HEK293 (cell line): ENCODE results near the gene GIGYF1.

ENCODE experiments used
- AEBP2 ChIP-seq: fragments of 450-650 bp; formaldehyde crosslinking; IDR thresholded peaks from 2 replicates; pipeline ENCODE4 v1.5.1; 2016; ENCODE audit warnings: missing biosample characterization, missing genetic modification characterization, borderline replicate concordance
- GFI1B ChIP-seq: fragments of 450-650 bp; formaldehyde crosslinking; IDR thresholded peaks from 2 replicates; pipeline ENCODE4 v1.5.1; 2016; ENCODE audit warnings: missing biosample characterization, missing genetic modification characterization
- KLF9 ChIP-seq: fragments of 450-650 bp; formaldehyde crosslinking; IDR thresholded peaks from 2 replicates; pipeline ENCODE4 v1.5.1; 2016; ENCODE audit warnings: missing biosample characterization, missing genetic modification characterization, low read depth
- MZF1 ChIP-seq: fragments of 450-650 bp; formaldehyde crosslinking; IDR thresholded peaks from 2 replicates; pipeline ENCODE4 v1.5.1; 2017; ENCODE audit warnings: missing biosample characterization, missing genetic modification characterization, borderline replicate concordance
- OSR2 ChIP-seq: fragments of 450-650 bp; formaldehyde crosslinking; IDR thresholded peaks from 2 replicates; pipeline ENCODE4 v1.5.1; 2016; ENCODE audit warnings: missing biosample characterization, missing genetic modification characterization
- OVOL3 ChIP-seq: fragments of 450-650 bp; formaldehyde crosslinking; IDR thresholded peaks from 2 replicates; pipeline ENCODE4 v1.5.1; 2016; ENCODE audit warnings: missing biosample characterization, missing genetic modification characterization
- PRDM10 ChIP-seq: fragments of 450-650 bp; formaldehyde crosslinking; IDR thresholded peaks from 2 replicates; pipeline ENCODE4 v1.5.1; 2016; ENCODE audit warnings: missing biosample characterization, missing genetic modification characterization
- SP3 ChIP-seq: fragments of 450-650 bp; formaldehyde crosslinking; IDR thresholded peaks from 2 replicates; pipeline ENCODE4 v1.5.1; 2016; ENCODE audit warnings: missing biosample characterization, missing genetic modification characterization
- YY2 ChIP-seq: fragments of 450-650 bp; formaldehyde crosslinking; IDR thresholded peaks from 2 replicates; pipeline ENCODE4 v1.5.1; 2016; ENCODE audit warnings: missing biosample characterization, missing genetic modification characterization
- ZBTB1 ChIP-seq: fragments of 450-650 bp; formaldehyde crosslinking; IDR thresholded peaks from 2 replicates; pipeline ENCODE4 v1.5.1; 2016; ENCODE audit warnings: missing biosample characterization, missing genetic modification characterization
- ZBTB20 ChIP-seq: fragments of 450-650 bp; formaldehyde crosslinking; IDR thresholded peaks from 2 replicates; pipeline ENCODE4 v1.5.1; 2016; ENCODE audit warnings: missing biosample characterization, missing genetic modification characterization
- ZFP3 ChIP-seq: fragments of 450-650 bp; formaldehyde crosslinking; IDR thresholded peaks from 2 replicates; pipeline ENCODE4 v1.5.1; 2016; ENCODE audit warnings: low read depth, missing biosample characterization, missing genetic modification characterization
- ZFP37 ChIP-seq: fragments of 450-650 bp; formaldehyde crosslinking; IDR thresholded peaks from 2 replicates; pipeline ENCODE4 v1.5.1; 2016; ENCODE audit warnings: missing biosample characterization, missing genetic modification characterization
- ZNF157 ChIP-seq: fragments of 450-650 bp; formaldehyde crosslinking; IDR thresholded peaks from 2 replicates; pipeline ENCODE4 v1.5.1; 2016; ENCODE audit warnings: missing biosample characterization, missing genetic modification characterization
- ZNF2 ChIP-seq: fragments of 450-650 bp; formaldehyde crosslinking; IDR thresholded peaks from 2 replicates; pipeline ENCODE4 v1.5.1; 2016; ENCODE audit warnings: missing biosample characterization, missing genetic modification characterization
- ZNF211 ChIP-seq: fragments of 450-650 bp; formaldehyde crosslinking; IDR thresholded peaks from 2 replicates; pipeline ENCODE4 v1.5.1; 2016; ENCODE audit warnings: low read depth, missing biosample characterization, missing genetic modification characterization
- ZNF221 ChIP-seq: fragments of 450-650 bp; formaldehyde crosslinking; IDR thresholded peaks from 2 replicates; pipeline ENCODE4 v1.5.1; 2017; ENCODE audit warnings: missing biosample characterization, missing genetic modification characterization, borderline replicate concordance
- ZNF23 ChIP-seq: fragments of 450-650 bp; formaldehyde crosslinking; IDR thresholded peaks from 2 replicates; pipeline ENCODE4 v1.5.1; 2016; ENCODE audit warnings: missing biosample characterization, missing genetic modification characterization, borderline replicate concordance
- ZNF24 ChIP-seq: fragments of 450-650 bp; formaldehyde crosslinking; IDR thresholded peaks from 2 replicates; pipeline ENCODE4 v1.5.1; 2016; ENCODE audit warnings: missing biosample characterization, missing genetic modification characterization
- ZNF248 ChIP-seq: fragments of 450-650 bp; formaldehyde crosslinking; IDR thresholded peaks from 2 replicates; pipeline ENCODE4 v1.5.1; 2017; ENCODE audit warnings: missing biosample characterization, missing genetic modification characterization
- ZNF292 ChIP-seq: fragments of 450-650 bp; formaldehyde crosslinking; IDR thresholded peaks from 2 replicates; pipeline ENCODE4 v1.5.1; 2016; ENCODE audit warnings: low read depth, missing biosample characterization, missing genetic modification characterization, borderline replicate concordance
- ZNF311 ChIP-seq: fragments of 450-650 bp; formaldehyde crosslinking; IDR thresholded peaks from 2 replicates; pipeline ENCODE4 v1.5.1; 2017; ENCODE audit warnings: missing biosample characterization, missing genetic modification characterization, borderline replicate concordance
- ZNF404 ChIP-seq: fragments of 450-650 bp; formaldehyde crosslinking; IDR thresholded peaks from 2 replicates; pipeline ENCODE4 v1.5.1; 2017; ENCODE audit warnings: missing biosample characterization, missing genetic modification characterization
- ZNF513 ChIP-seq: fragments of 450-650 bp; IDR thresholded peaks from 2 replicates; pipeline ENCODE4 v1.5.1; 2018; ENCODE audit warnings: missing biosample characterization, missing genetic modification characterization
- ZNF701 ChIP-seq: fragments of 450-650 bp; formaldehyde crosslinking; IDR thresholded peaks from 2 replicates; pipeline ENCODE4 v1.5.1; 2016; ENCODE audit warnings: missing biosample characterization, missing genetic modification characterization
- ZNF791 ChIP-seq: fragments of 450-650 bp; formaldehyde crosslinking; IDR thresholded peaks from 2 replicates; pipeline ENCODE4 v1.5.1; 2016; ENCODE audit warnings: missing biosample characterization, missing genetic modification characterization
- ZNF830 ChIP-seq: fragments of 450-650 bp; IDR thresholded peaks from 2 replicates; pipeline ENCODE4 v1.5.0; 2018; ENCODE audit warnings: missing biosample characterization, missing genetic modification characterization, low read depth, mild to moderate bottlenecking, moderate library complexity
- ZNF837 ChIP-seq: fragments of 450-650 bp; formaldehyde crosslinking; IDR thresholded peaks from 2 replicates; pipeline ENCODE4 v1.5.1; 2016; ENCODE audit warnings: missing biosample characterization, missing genetic modification characterization
- ZSCAN18 ChIP-seq: fragments of 450-650 bp; formaldehyde crosslinking; IDR thresholded peaks from 2 replicates; pipeline ENCODE4 v1.5.1; 2016; ENCODE audit warnings: missing biosample characterization, missing genetic modification characterization
- ZSCAN23 ChIP-seq: fragments of 450-650 bp; formaldehyde crosslinking; IDR thresholded peaks from 2 replicates; pipeline ENCODE4 v1.5.1; 2016; ENCODE audit warnings: missing biosample characterization, missing genetic modification characterization
- TF ChIP-seq, protein P1 (sequence below): fragments of 450-650 bp; formaldehyde crosslinking; IDR thresholded peaks from 2 replicates; pipeline ENCODE4 v1.5.1; 2017; ENCODE audit warnings: missing biosample characterization, missing genetic modification characterization

Gene GIGYF1

DNA sequence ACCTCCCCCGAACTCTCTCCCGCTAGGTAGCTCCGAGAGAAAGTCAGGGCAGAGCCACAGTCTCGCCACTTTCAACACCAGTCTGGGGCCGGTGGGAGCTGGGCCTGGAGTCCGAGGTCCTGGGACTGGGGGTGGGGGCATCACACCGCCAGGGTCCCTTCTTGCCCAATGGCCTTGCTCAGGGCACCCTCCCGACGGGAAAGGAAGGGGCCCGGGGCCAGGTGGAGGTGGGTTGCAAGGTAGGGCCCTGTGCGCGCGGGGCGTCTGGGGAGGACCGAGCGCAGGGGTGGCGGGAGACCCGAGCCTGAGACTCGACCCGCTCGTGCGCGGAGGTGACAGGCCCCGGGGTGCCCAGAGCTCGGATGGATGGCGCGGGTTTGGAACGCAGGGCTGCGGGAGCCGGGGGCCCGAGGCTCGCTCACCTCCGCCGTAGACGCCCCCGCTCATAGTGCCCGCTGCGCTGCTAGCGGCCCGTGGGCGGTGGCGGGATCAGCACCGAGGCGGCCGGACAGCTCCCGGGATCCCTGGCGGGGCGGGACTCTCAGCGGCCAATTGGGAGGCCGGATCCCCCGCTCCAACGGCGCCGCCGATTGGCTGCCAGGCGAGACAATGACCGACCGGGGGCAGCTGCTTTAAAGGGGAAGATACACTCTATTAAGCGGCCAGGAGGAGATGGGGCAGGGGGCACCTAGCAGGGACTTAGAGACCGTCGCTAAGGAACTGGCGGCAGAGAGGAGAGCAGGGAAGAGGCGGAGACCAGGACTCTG, 38.0 kb downstream of the GIGYF1 start, which contains the start of gene ACTL6B (continued):
- TF ChIP-seq ZNF404 (tag by site-specific recombination), result no peak
- no peak for TF ChIP-seq ZNF23 (tag by site-specific recombination)
- 0 out of 2 replicates have a peak, but pooled peaks have one; percentile 13 for TF ChIP-seq ZBTB1 (tag by site-specific recombination)
- TF ChIP-seq ZSCAN23 (tag by site-specific recombination), result no peak
- TF ChIP-seq KLF9 (tag by site-specific recombination), result no peak
- TF ChIP-seq ZNF830 (tag by site-specific recombination), result no peak
- no peak for TF ChIP-seq ZNF24
- TF ChIP-seq MZF1 (tag by site-specific recombination), result no peak
- TF ChIP-seq ZNF157 (tag by site-specific recombination), result no peak
- TF ChIP-seq ZNF791, result no peak
- TF ChIP-seq YY2 (tag by site-specific recombination), result no peak
- peak; percentile 34; the same call in 1 of the 2 replicates for TF ChIP-seq ZNF2 (tag by site-specific recombination)
- no peak for TF ChIP-seq PRDM10 (tag by site-specific recombination)
- TF ChIP-seq ZNF837 (tag by site-specific recombination), result no peak
- TF ChIP-seq, protein P1, sequence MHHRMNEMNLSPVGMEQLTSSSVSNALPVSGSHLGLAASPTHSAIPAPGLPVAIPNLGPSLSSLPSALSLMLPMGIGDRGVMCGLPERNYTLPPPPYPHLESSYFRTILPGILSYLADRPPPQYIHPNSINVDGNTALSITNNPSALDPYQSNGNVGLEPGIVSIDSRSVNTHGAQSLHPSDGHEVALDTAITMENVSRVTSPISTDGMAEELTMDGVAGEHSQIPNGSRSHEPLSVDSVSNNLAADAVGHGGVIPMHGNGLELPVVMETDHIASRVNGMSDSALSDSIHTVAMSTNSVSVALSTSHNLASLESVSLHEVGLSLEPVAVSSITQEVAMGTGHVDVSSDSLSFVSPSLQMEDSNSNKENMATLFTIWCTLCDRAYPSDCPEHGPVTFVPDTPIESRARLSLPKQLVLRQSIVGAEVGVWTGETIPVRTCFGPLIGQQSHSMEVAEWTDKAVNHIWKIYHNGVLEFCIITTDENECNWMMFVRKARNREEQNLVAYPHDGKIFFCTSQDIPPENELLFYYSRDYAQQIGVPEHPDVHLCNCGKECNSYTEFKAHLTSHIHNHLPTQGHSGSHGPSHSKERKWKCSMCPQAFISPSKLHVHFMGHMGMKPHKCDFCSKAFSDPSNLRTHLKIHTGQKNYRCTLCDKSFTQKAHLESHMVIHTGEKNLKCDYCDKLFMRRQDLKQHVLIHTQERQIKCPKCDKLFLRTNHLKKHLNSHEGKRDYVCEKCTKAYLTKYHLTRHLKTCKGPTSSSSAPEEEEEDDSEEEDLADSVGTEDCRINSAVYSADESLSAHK, result no peak
- no peak for TF ChIP-seq OVOL3
- TF ChIP-seq OSR2 (tag by site-specific recombination), result no peak
- TF ChIP-seq AEBP2 (tag by site-specific recombination), result no peak
- no peak for TF ChIP-seq ZNF221 (tag by site-specific recombination)
- no peak for TF ChIP-seq ZNF513 (tag by site-specific recombination)
- no peak for TF ChIP-seq ZNF292 (tag by site-specific recombination)
- no peak for TF ChIP-seq ZNF248
- TF ChIP-seq ZFP3, result no peak
- no peak for TF ChIP-seq ZFP37
- TF ChIP-seq ZNF311, result no peak
- no peak for TF ChIP-seq ZNF211 (tag by site-specific recombination)
- no peak for TF ChIP-seq ZNF701 (tag by site-specific recombination)
- TF ChIP-seq SP3, result peak; percentile 68
- TF ChIP-seq ZBTB20, result peak; percentile 31; the same call in 1 of the 2 replicates
- no peak for TF ChIP-seq GFI1B (tag by site-specific recombination)
- no peak for TF ChIP-seq ZSCAN18 (tag by site-specific recombination)
